ENCODE measurements around the gene SDHB.

The SDHB gene

DNA sequence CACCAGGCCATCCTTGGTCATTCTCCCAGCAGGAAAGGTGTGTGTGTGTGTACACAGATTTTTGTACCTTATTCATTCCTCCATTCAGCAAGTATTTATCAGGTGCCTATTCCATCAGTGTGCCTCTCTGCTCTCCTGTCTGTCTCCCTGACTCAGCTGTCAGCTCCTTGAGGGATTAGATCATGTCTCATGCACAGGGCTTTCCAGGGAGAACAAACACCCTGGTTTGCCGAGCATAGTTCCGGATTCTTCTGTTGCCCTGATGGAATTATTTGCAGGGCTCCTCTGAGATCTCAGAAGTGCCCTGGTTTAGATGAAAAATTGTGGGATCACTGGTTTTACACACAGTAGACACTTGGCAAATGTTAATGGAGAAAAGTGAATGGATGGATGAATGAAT is 8.1 kb upstream of the SDHB start:
- no peak overlapping the region for H3K9ac ChIP-seq (ENCODE audit: low read depth, low read length)
- no peak overlapping the region for H3K27ac ChIP-seq (ENCODE audit: low read depth, low read length)
- peaks cover 15% of the 10 kb centered on the region for H3K4me1 ChIP-seq (ENCODE audit: control insufficient read depth, insufficient read depth, low read length)
- H3K36me3 ChIP-seq (ENCODE audit: control insufficient read depth, insufficient read depth, low read length), result no peaks in the 10 kb centered on the region
- H3K4me3 ChIP-seq (ENCODE audit: low read depth, low read length), result no peak overlapping the region
- H3K9me3 ChIP-seq (ENCODE audit: control insufficient read depth, insufficient read depth, low read length), result no peaks in the 10 kb centered on the region
- H3K27me3 ChIP-seq (ENCODE audit: control insufficient read depth, insufficient read depth, low read length), result no peaks in the 10 kb centered on the region

DNA sequence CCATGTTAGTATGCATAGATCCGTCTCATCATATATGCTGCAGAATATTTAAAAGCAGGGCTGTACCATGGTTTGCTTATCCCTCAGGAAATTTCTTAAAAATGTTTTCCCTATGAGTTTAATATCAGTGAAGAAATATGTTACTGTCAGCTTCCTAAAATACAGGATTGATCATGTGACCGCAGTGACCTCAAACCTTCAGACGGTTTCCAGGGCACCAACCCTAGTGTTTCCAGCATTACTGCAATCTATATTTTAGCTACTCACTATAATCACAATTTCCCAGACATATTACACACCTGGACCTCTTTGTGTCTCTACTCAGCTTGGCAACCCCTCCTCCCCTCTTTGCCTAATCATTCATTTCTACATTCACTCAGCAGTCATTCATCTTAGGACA is 7.7 kb upstream of the SDHB start:
- Histone ChIP-seq H3K4me3 (ENCODE audit: low read depth, low read length) (no peak overlapping the region), H3K9me3 (ENCODE audit: control insufficient read depth, insufficient read depth, low read length) (no peaks in the 10 kb centered on the region), H3K9ac (ENCODE audit: low read depth, low read length) (no peak overlapping the region), H3K4me1 (ENCODE audit: control insufficient read depth, insufficient read depth, low read length) (peaks cover 15% of the 10 kb centered on the region), H3K36me3 (ENCODE audit: control insufficient read depth, insufficient read depth, low read length) (no peaks in the 10 kb centered on the region), H3K27me3 (ENCODE audit: control insufficient read depth, insufficient read depth, low read length) (no peaks in the 10 kb centered on the region), H3K27ac (ENCODE audit: low read depth, low read length) (no peak overlapping the region)

GRCh38 chr1:17060306-17060749 is 6.5 kb upstream of the SDHB start:
- Histone ChIP-seq H3K9ac (ENCODE audit: low read depth, low read length) (no peak overlapping the region), H3K4me3 (ENCODE audit: low read depth, low read length) (no peak overlapping the region), H3K9me3 (ENCODE audit: control insufficient read depth, insufficient read depth, low read length) (no peaks in the 10 kb centered on the region), H3K27me3 (ENCODE audit: control insufficient read depth, insufficient read depth, low read length) (no peaks in the 10 kb centered on the region), H3K36me3 (ENCODE audit: control insufficient read depth, insufficient read depth, low read length) (no peaks in the 10 kb centered on the region), H3K4me1 (ENCODE audit: control insufficient read depth, insufficient read depth, low read length) (peaks cover 15% of the 10 kb centered on the region), H3K27ac (ENCODE audit: low read depth, low read length) (peak overlapping the region; percentile 23)

- Histone ChIP-seq H3K27ac (ENCODE audit: low read depth, low read length) (peak overlapping the region; percentile 23), H3K36me3 (ENCODE audit: control insufficient read depth, insufficient read depth, low read length) (no peaks in the 10 kb centered on the region), H3K27me3 (ENCODE audit: control insufficient read depth, insufficient read depth, low read length) (no peaks in the 10 kb centered on the region), H3K4me1 (ENCODE audit: control insufficient read depth, insufficient read depth, low read length) (peaks cover 15% of the 10 kb centered on the region), H3K9me3 (ENCODE audit: control insufficient read depth, insufficient read depth, low read length) (no peaks in the 10 kb centered on the region), H3K9ac (ENCODE audit: low read depth, low read length) (no peak overlapping the region), H3K4me3 (ENCODE audit: low read depth, low read length) (no peak overlapping the region)
These were observed 5.8 kb upstream of the SDHB start for GRCh38 chr1:17059391-17060305.

GRCh38 chr1:17056551-17056950 is 2.7 kb upstream of the SDHB start:
- peaks cover 21% of the 10 kb centered on the region for H3K4me1 ChIP-seq (ENCODE audit: control insufficient read depth, insufficient read depth, low read length)
- no peak overlapping the region for H3K27ac ChIP-seq (ENCODE audit: low read depth, low read length)
- H3K36me3 ChIP-seq (ENCODE audit: control insufficient read depth, insufficient read depth, low read length), result peaks cover under 1% of the 10 kb centered on the region
- H3K9me3 ChIP-seq (ENCODE audit: control insufficient read depth, insufficient read depth, low read length), result no peaks in the 10 kb centered on the region
- no peak overlapping the region for H3K9ac ChIP-seq (ENCODE audit: low read depth, low read length)
- H3K27me3 ChIP-seq (ENCODE audit: control insufficient read depth, insufficient read depth, low read length), result no peaks in the 10 kb centered on the region
- no peak overlapping the region for H3K4me3 ChIP-seq (ENCODE audit: low read depth, low read length)

DNA sequence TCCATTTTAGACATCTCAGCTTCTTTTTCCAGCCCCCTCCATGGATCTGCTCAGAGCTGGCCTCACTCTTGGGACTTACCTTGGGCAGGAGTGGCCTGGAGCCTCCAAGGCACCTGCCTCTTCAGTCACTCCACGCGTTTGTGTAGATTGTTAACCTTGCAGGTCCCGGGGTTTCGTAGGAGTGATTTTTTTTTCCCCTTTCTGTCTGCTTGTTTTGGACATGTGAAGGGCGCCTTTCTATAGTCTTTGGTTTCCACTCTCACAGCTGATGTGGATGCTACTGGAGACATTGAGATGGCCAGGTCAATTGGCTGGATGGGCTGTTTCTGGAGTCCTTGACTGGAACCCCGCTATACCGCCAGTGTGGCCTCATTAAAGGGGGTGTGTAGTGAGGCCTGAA is 2.0 kb upstream of the SDHB start:
- H3K27me3 ChIP-seq (ENCODE audit: control insufficient read depth, insufficient read depth, low read length), result no peaks in the 10 kb centered on the region
- H3K27ac ChIP-seq (ENCODE audit: low read depth, low read length), result no peak overlapping the region
- H3K36me3 ChIP-seq (ENCODE audit: control insufficient read depth, insufficient read depth, low read length), result peaks cover 8% of the 10 kb centered on the region
- no peak overlapping the region for H3K4me3 ChIP-seq (ENCODE audit: low read depth, low read length)
- no peaks in the 10 kb centered on the region for H3K9me3 ChIP-seq (ENCODE audit: control insufficient read depth, insufficient read depth, low read length)
- H3K4me1 ChIP-seq (ENCODE audit: control insufficient read depth, insufficient read depth, low read length), result peaks cover 20% of the 10 kb centered on the region
- no peak overlapping the region for H3K9ac ChIP-seq (ENCODE audit: low read depth, low read length)

GRCh38 chr1:17053086-17053684 is 647 bp downstream of the SDHB start:
- H3K27ac ChIP-seq (ENCODE audit: low read depth, low read length), result peak overlapping the region; percentile 80

GRCh38 chr1:17052641-17053040 is 1.2 kb downstream of the SDHB start:
- peaks cover 10% of the 10 kb centered on the region for H3K4me1 ChIP-seq (ENCODE audit: control insufficient read depth, insufficient read depth, low read length)
- H3K9ac ChIP-seq (ENCODE audit: low read depth, low read length), result no peak overlapping the region
- H3K4me3 ChIP-seq (ENCODE audit: low read depth, low read length), result peak overlapping the region; percentile 97
- H3K9me3 ChIP-seq (ENCODE audit: control insufficient read depth, insufficient read depth, low read length), result no peaks in the 10 kb centered on the region
- no peaks in the 10 kb centered on the region for H3K27me3 ChIP-seq (ENCODE audit: control insufficient read depth, insufficient read depth, low read length)
- no peak overlapping the region for H3K27ac ChIP-seq (ENCODE audit: low read depth, low read length)
- H3K36me3 ChIP-seq (ENCODE audit: control insufficient read depth, insufficient read depth, low read length), result peaks cover 20% of the 10 kb centered on the region

More at GRCh38 chr1:17053086-17053684, 647 bp downstream of the SDHB start:
- peaks cover 20% of the 10 kb centered on the region for H3K36me3 ChIP-seq (ENCODE audit: control insufficient read depth, insufficient read depth, low read length)
- H3K9ac ChIP-seq (ENCODE audit: low read depth, low read length), result peak overlapping the region; percentile 80
- no peaks in the 10 kb centered on the region for H3K9me3 ChIP-seq (ENCODE audit: control insufficient read depth, insufficient read depth, low read length)
- peaks cover 10% of the 10 kb centered on the region for H3K4me1 ChIP-seq (ENCODE audit: control insufficient read depth, insufficient read depth, low read length)
- no peaks in the 10 kb centered on the region for H3K27me3 ChIP-seq (ENCODE audit: control insufficient read depth, insufficient read depth, low read length)
- H3K4me3 ChIP-seq (ENCODE audit: low read depth, low read length), result peak overlapping the region; percentile 97

DNA sequence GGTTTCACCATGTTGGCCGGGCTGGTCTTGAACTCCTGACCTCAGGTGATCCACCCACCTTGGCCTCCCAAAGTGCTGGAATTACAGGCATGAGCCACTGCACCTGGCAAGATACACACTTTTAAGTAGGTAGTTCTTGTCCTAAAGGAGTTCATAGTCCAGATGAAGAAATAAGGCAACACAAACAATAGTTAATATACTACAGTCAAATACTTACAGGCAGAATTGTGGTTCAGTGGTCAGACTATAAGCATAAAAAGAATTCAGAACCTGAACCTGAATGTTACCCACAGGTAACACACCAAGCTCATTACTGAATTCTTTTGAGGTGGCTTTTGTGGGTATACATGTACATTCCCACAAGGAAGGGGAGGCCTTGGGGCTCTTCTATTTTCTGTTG is 1.8 kb downstream of the SDHB start:
- no peaks in the 10 kb centered on the region for H3K9me3 ChIP-seq (ENCODE audit: control insufficient read depth, insufficient read depth, low read length)
- no peak overlapping the region for H3K27ac ChIP-seq (ENCODE audit: low read depth, low read length)
- no peak overlapping the region for H3K9ac ChIP-seq (ENCODE audit: low read depth, low read length)
- H3K4me1 ChIP-seq (ENCODE audit: control insufficient read depth, insufficient read depth, low read length), result peaks cover 10% of the 10 kb centered on the region
- no peak overlapping the region for H3K4me3 ChIP-seq (ENCODE audit: low read depth, low read length)
- peaks cover 20% of the 10 kb centered on the region for H3K36me3 ChIP-seq (ENCODE audit: control insufficient read depth, insufficient read depth, low read length)
- H3K27me3 ChIP-seq (ENCODE audit: control insufficient read depth, insufficient read depth, low read length), result no peaks in the 10 kb centered on the region

GRCh38 chr1:17047924-17048323 is 5.9 kb downstream of the SDHB start:
- no peak overlapping the region for H3K9ac ChIP-seq (ENCODE audit: low read depth, low read length)
- peaks cover 43% of the 10 kb centered on the region for H3K36me3 ChIP-seq (ENCODE audit: control insufficient read depth, insufficient read depth, low read length)
- no peak overlapping the region for H3K27ac ChIP-seq (ENCODE audit: low read depth, low read length)

DNA sequence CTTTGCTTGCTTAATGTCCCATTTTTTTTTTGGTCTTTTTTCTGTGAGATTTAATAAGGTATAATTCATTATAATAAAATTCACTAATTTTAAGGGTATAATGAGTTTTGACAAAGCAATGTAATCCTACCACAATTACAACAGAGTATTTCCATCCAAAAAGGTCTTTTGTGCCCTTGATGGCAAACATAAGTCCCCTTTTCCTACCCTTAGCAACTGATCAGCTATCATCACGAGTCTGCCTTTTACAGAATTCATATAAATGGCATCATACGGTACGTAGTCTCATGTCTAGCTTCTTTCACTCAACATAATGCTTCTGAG is 7.5 kb downstream of the SDHB start:
- H3K4me3 ChIP-seq (ENCODE audit: low read depth, low read length), result no peak overlapping the region
- H3K27me3 ChIP-seq (ENCODE audit: control insufficient read depth, insufficient read depth, low read length), result no peaks in the 10 kb centered on the region
- no peak overlapping the region for H3K27ac ChIP-seq (ENCODE audit: low read depth, low read length)
- H3K36me3 ChIP-seq (ENCODE audit: control insufficient read depth, insufficient read depth, low read length), result peaks cover 54% of the 10 kb centered on the region
- 0 out of 2 replicates have a peak, but pooled peaks cover 3% of the 10 kb centered on the region for H3K4me1 ChIP-seq (ENCODE audit: control insufficient read depth, insufficient read depth, low read length)
- H3K9ac ChIP-seq (ENCODE audit: low read depth, low read length), result no peak overlapping the region
- no peaks in the 10 kb centered on the region for H3K9me3 ChIP-seq (ENCODE audit: control insufficient read depth, insufficient read depth, low read length)

More at GRCh38 chr1:17047924-17048323, 5.9 kb downstream of the SDHB start:
- no peaks in the 10 kb centered on the region for H3K27me3 ChIP-seq (ENCODE audit: control insufficient read depth, insufficient read depth, low read length)
- no peak overlapping the region for H3K4me3 ChIP-seq (ENCODE audit: low read depth, low read length)
- H3K4me1 ChIP-seq (ENCODE audit: control insufficient read depth, insufficient read depth, low read length), result peaks cover 10% of the 10 kb centered on the region
- no peaks in the 10 kb centered on the region for H3K9me3 ChIP-seq (ENCODE audit: control insufficient read depth, insufficient read depth, low read length)
